Upper lobe of left lung (tissue), 6 donors: ENCODE measurements around the gene RADX. TPM values are rescaled to one million over a fixed set of nuclear protein-coding genes. Genes with fewer than 3 reads are reported as not detected.

Source experiments
- ATAC-seq, 2 donors: fragments of 200-7000 bp; cut with Tn5 transposase; one replicate each; pipeline ENCODE4 v1.9.1; 2022; ENCODE audit warnings: mild to moderate bottlenecking in 2 of 2, moderate library complexity in 2 of 2; ENCODE audit not compliant: low FRiP score in 2 of 2
- DNase-seq, 2 donors: peaks; one replicate each; pipeline ENCODE4 v3.0.0-alpha.2; 2019 to 2020
- H3K27ac ChIP-seq, 4 donors: fragments of 200-600 bp; sonication (generic); one replicate each; pipeline ENCODE4 v1.5.1; 2016 to 2019
- H3K27me3 ChIP-seq, 4 donors: fragments of 200-600 bp; sonication (generic); one replicate each; pipeline ENCODE4 v1.5.1; 2017 to 2019
- H3K36me3 ChIP-seq, 4 donors: fragments of 200-600 bp; sonication (generic); one replicate each; pipeline ENCODE4 v1.5.1; 2016 to 2019
- H3K4me1 ChIP-seq, 4 donors: fragments of 200-600 bp; sonication (generic); one replicate each; pipeline ENCODE4 v1.5.1; 2018 to 2019
- H3K4me3 ChIP-seq, 4 donors: fragments of 200-600 bp; sonication (generic); one replicate each; pipeline ENCODE4 v1.5.1; 2017 to 2019; ENCODE audit warnings: mild to moderate bottlenecking in 2 of 4, moderate library complexity in 1 of 4
- H3K9me3 ChIP-seq, 4 donors: fragments of 200-600 bp; sonication (generic); one replicate each; pipeline ENCODE4 v1.5.1; 2018 to 2019
- CTCF ChIP-seq, 6 experiments: fragments of 450-650 bp in 4 of 6; fragments of 200-600 bp in 2 of 6; sonication (generic) in 2 of 6; IDR thresholded peaks; one replicate each; pipeline ENCODE4 v1.5.1; 2016 to 2019; ENCODE audit warnings: antibody characterized with exemption in 6 of 6
- EP300 ChIP-seq, 4 donors: sonication (generic); formaldehyde crosslinking; IDR thresholded peaks; one replicate each; pipeline ENCODE4 v1.5.1; 2017; ENCODE audit warnings: antibody characterized with exemption in 4 of 4, control low read depth in 2 of 4
- POLR2A ChIP-seq, 4 donors: fragments of 450-650 bp; IDR thresholded peaks; one replicate each; pipeline ENCODE4 v1.5.1; 2016 to 2017; ENCODE audit warnings: antibody characterized with exemption in 4 of 4, mild to moderate bottlenecking in 2 of 4
- POLR2AphosphoS5 ChIP-seq, 2 donors: sonication (generic); formaldehyde crosslinking; IDR thresholded peaks; one replicate each; pipeline ENCODE4 v1.5.1; 2017; ENCODE audit warnings: antibody characterized with exemption in 2 of 2
- WGBS, 2 donors: methylation state at CpG; one replicate each; pipeline ENCODE4 v1.1.5; 2017 to 2018; 5-methylcytosine and 5-hydroxymethylcytosine counted together
- total RNA-seq, 6 donors: library from RNA; depleted of rRNA in 4 of 6; stranded (reverse); fragments of >200 nt in 4 of 6; gene quantifications; one replicate each; pipeline versions ENCODE4 v1.1.0 to v1.2.1, GENCODE V29; 2016 to 2021
- donor health status: DM: no; HTN: no; CAD: no; lungs with moderate emphysema.
- donor health status: DM: no; HTN: yes; CAD: no; lungs with severe emphysema.

The RADX gene
- total RNA-seq, 6 donors from 2014 or later = 1.9 to 21.9 (median 7.5) TPM

DNA sequence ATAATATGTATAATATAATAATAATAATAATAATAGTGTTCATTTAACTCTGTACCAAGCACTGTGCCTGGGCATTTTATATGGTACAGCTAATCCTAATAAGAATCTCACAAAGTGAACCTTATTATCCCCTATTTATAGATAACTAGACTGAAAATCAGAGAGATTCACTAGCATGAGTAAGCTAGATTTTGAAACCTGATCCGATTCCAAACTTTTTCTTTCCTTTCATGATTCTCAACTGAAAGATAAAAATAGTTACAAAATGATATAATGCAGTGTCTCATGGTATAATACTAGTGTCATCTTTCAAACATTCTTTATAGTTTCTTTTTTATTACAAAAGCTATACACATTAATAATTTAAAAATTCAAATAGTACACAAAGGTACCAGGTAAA lies 58.9 kb downstream of the RADX start:
- H3K9me3 ChIP-seq = no peaks in the 10 kb centered on the region
- H3K27ac ChIP-seq = no peak overlapping the region
- no peak for TF ChIP-seq CTCF (IDR thresholded peaks at IDR 0.05)
- no peak for TF ChIP-seq POLR2A (IDR thresholded peaks at IDR 0.05)
- no peak for TF ChIP-seq POLR2AphosphoS5 (IDR thresholded peaks at IDR 0.05)
- TF ChIP-seq EP300 (IDR thresholded peaks at IDR 0.05) = no peak
- 94 to 96% methylated on average over 1 of the region's 1 CpG for WGBS, 2 donors
- ATAC-seq = no peak
- H3K4me3 ChIP-seq = no peak overlapping the region
- H3K27me3 ChIP-seq = no peaks in the 10 kb centered on the region
- no peaks in the 10 kb centered on the region for H3K36me3 ChIP-seq
- no peak for DNase-seq
- no peaks in the 10 kb centered on the region for H3K4me1 ChIP-seq

DNA sequence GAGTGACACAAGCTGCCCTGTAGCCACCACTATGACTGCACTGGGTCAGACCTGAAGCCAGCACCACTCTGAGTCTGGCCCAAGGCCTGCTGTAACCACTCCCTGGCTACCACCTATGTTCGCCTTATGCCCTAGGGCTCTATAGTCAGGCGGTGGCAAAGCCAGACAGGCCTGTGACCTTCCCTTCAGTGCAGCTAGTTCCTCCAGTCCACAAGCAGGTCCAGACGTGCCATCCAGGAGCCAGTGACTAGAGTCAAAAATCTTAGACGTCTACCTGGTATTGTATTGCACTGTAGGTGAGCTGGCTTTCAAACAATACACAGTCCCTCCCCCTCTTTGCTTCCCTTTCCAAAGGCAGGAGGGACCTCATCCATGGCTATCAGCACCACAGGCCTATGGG lies 60.7 kb downstream of the RADX start:
- 54 to 100% methylated on average over 4 of the region's 4 CpGs for WGBS, 2 donors
- Histone ChIP-seq H3K4me1 (no peaks in the 10 kb centered on the region), H3K4me3 (no peak overlapping the region), H3K27ac (no peak overlapping the region), H3K27me3 (no peaks in the 10 kb centered on the region), H3K9me3 (no peaks in the 10 kb centered on the region), H3K36me3 (no peaks in the 10 kb centered on the region)
- DNase-seq = no peak
- TF ChIP-seq EP300 (IDR thresholded peaks at IDR 0.05) (no peak), CTCF (IDR thresholded peaks at IDR 0.05) (no peak)
- no peak for ATAC-seq

DNA sequence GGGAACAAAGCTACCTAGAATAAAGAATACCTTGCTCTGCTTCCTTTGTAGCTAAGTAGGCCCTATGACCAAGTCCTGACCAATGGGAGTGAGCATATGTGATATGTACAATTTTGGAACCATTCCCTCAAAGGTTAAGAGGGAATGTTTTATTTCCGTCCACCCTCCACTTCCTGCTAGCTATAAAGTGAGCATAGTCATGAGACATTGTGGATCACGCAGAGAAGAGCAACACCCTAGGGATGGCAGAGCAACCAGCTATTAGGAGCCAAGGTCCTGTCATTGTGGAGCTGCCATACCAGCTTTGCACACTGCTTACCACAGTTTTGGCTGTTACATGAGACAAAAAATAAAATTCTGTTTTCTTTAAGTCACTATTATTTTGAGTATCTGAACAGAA lies 68.9 kb downstream of the RADX start:
- Histone ChIP-seq H3K36me3 (no peaks in the 10 kb centered on the region), H3K27ac (no peak overlapping the region), H3K4me1 (no peaks in the 10 kb centered on the region), H3K9me3 (no peaks in the 10 kb centered on the region), H3K27me3 (no peaks in the 10 kb centered on the region), H3K4me3 (no peak overlapping the region)
- TF ChIP-seq POLR2AphosphoS5 (IDR thresholded peaks at IDR 0.05) = no peak
- ATAC-seq (no peak), DNase-seq (no peak)
- 40 to 51% methylated on average over 1 to 2 of the region's 2 CpGs for WGBS, 2 donors

DNA sequence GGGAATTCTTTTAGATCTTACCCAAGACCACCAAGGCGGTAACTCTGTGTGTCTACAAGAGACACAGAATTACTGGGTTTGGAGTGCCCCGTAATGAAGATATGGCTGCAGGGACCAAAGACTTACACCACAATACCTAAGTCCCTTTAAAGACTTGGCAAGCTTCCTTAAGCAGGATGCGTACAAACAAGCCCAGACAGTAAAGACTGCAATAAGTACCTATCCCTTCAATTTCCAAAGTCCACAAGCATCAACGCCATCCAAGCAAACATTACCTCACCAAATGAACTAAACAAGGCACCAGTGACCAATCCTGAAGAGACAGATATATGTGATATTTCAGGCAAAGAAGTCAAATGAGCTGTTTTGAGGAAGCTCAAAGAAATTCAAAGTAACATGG lies 72.4 kb downstream of the RADX start:
- TF ChIP-seq POLR2AphosphoS5 (IDR thresholded peaks at IDR 0.05) = no peak
- TF ChIP-seq EP300 (IDR thresholded peaks at IDR 0.05) = no peak
- no peak for TF ChIP-seq CTCF (IDR thresholded peaks at IDR 0.05)
- no peak for TF ChIP-seq POLR2A (IDR thresholded peaks at IDR 0.05)
- H3K27me3 ChIP-seq = no peaks in the 10 kb centered on the region
- DNase-seq (no peak), ATAC-seq (no peak)
- no peaks in the 10 kb centered on the region for H3K36me3 ChIP-seq
- no peaks in the 10 kb centered on the region for H3K9me3 ChIP-seq
- no peak overlapping the region for H3K27ac ChIP-seq
- WGBS, 2 donors = 83 to 90% methylated on average over 4 of the region's 4 CpGs
- no peak overlapping the region for H3K4me3 ChIP-seq
- H3K4me1 ChIP-seq = no peaks in the 10 kb centered on the region

DNA sequence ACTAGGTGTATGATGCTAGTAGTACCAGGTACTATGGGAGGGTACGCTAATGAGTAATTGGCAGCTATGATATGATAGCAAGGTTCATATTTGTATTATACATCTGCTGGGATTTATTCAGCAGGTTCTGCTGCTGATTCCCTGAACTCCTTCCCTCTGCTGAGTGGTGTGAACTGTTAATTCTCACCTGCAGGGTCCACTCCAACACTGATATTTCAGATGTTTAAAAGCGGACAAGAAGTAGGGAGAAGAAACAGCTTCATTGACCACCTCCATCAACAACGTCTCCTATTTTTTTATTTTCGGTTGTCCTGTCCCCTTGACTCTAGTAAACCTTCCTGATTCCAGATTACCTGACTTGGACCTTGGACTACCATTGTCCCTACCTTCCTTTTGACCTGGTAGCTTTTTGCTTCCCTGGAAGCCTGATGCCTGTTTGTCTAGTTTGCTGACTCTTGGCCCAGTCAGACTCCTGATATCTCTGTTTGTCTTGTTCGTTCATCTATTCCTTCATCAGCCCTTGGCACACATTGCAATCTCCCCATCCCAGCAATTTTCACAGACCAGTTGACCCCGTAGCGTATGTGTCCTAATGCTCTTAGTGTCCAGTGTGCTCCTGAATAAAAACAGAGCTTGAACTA lies 80.8 kb downstream of the RADX start:
- Histone ChIP-seq H3K4me1 (no peaks in the 10 kb centered on the region), H3K27me3 (no peaks in the 10 kb centered on the region), H3K9me3 (no peaks in the 10 kb centered on the region), H3K36me3 (no peaks in the 10 kb centered on the region), H3K4me3 (no peak overlapping the region), H3K27ac (peak overlapping the region in 1 of 4 donors; percentile 34)
- ATAC-seq (no peak), DNase-seq (no peak)
- no peak for TF ChIP-seq EP300 (IDR thresholded peaks at IDR 0.05)
- TF ChIP-seq POLR2A (IDR thresholded peaks at IDR 0.05) = no peak
- no peak for TF ChIP-seq CTCF (IDR thresholded peaks at IDR 0.05)
- no peak for TF ChIP-seq POLR2AphosphoS5 (IDR thresholded peaks at IDR 0.05)
- WGBS, 2 donors = 72 to 76% methylated on average over 7 of the region's 7 CpGs
